Smooth muscle cell (in vitro differentiated cells): ENCODE results near the gene GHRHR. TPM values are rescaled to one million over a fixed set of nuclear protein-coding genes. Genes with fewer than 3 reads are reported as not detected.

ENCODE experiments used
- DNase-seq: peaks from one replicate; lab custom pipeline; 2025; ENCODE audit not compliant: unreplicated experiment; lab: John Stamatoyannopoulos, UW
- H2AFZ ChIP-seq: fragments of 200-600 bp; sonication (generic); 2 replicates; pipeline ENCODE4 v1.6.0; 2016; ENCODE audit warnings: antibody characterized with exemption, low read depth, mild to moderate bottlenecking
- H3F3A ChIP-seq: fragments of 200-600 bp; sonication (generic); 2 replicates; pipeline ENCODE4 v1.6.0; 2017; ENCODE audit warnings: antibody characterized with exemption, low read depth
- H3K27ac ChIP-seq: fragments of 200-600 bp; sonication (generic); 2 replicates; pipeline ENCODE4 v1.5.1; 2016; ENCODE audit warnings: low read depth, mild to moderate bottlenecking
- H3K27me3 ChIP-seq: fragments of 200-600 bp; sonication (generic); 2 replicates; pipeline ENCODE4 v1.6.1; 2016; ENCODE audit warnings: low read depth, mild to moderate bottlenecking
- H3K36me3 ChIP-seq: fragments of 200-600 bp; sonication (generic); 2 replicates; pipeline ENCODE4 v1.5.1; 2016; ENCODE audit warnings: low read depth
- H3K4me1 ChIP-seq: fragments of 200-600 bp; sonication (generic); 2 replicates; pipeline ENCODE4 v1.5.1; 2016; ENCODE audit warnings: low read depth
- H3K4me2 ChIP-seq: fragments of 200-600 bp; sonication (generic); 2 replicates; pipeline ENCODE4 v1.6.0; 2016; ENCODE audit warnings: mild to moderate bottlenecking
- H3K4me3 ChIP-seq: fragments of 200-600 bp; sonication (generic); 2 replicates; pipeline ENCODE4 v1.5.1; 2016; ENCODE audit warnings: mild to moderate bottlenecking
- H3K79me2 ChIP-seq: fragments of 200-600 bp; sonication (generic); 2 replicates; pipeline ENCODE4 v1.6.0; 2016; ENCODE audit warnings: low read depth, mild to moderate bottlenecking
- H3K9ac ChIP-seq: fragments of 200-600 bp; sonication (generic); 2 replicates; pipeline ENCODE4 v1.6.0; 2016; ENCODE audit warnings: low read depth
- H3K9me3 ChIP-seq: fragments of 200-600 bp; sonication (generic); replicated peaks from 2 replicates; pipeline ENCODE4 v1.5.1; 2016; ENCODE audit warnings: low read depth
- H4K20me1 ChIP-seq: fragments of 200-600 bp; sonication (generic); 2 replicates; pipeline ENCODE4 v1.6.0; 2016; ENCODE audit warnings: low read depth
- WGBS: methylation state at CpG from one replicate; pipeline ENCODE4 v1.1.7; 2016; ENCODE audit warnings: low lambda C conversion rate; 5-methylcytosine and 5-hydroxymethylcytosine counted together
- polyA plus RNA-seq: library from polyadenylated mRNA; unstranded; fragments of >200 nt; fragmentation: Nextera tagmentation; extraction: Ambion mirVana; gene quantifications from 2 replicates; pipeline ENCODE4 v1.2.1, GENCODE V29; 2016
- total RNA-seq: library from RNA; depleted of rRNA; stranded (reverse); fragments of >200 nt; gene quantifications from 2 replicates; pipeline ENCODE4 v1.2.3, GENCODE V29; 2014
- TF ChIP-seq, protein P1 (sequence below): fragments of 200-600 bp; sonication (generic); IDR thresholded peaks from 2 replicates; pipeline ENCODE4 v1.5.1; 2017; ENCODE audit warnings: borderline replicate concordance, mild to moderate bottlenecking, antibody characterized with exemption; ENCODE audit not compliant: insufficient read depth, poor library complexity, severe bottlenecking

The GHRHR gene
- total and polyA plus RNA-seq, 2 experiments from 2014 or later = not detected

DNA sequence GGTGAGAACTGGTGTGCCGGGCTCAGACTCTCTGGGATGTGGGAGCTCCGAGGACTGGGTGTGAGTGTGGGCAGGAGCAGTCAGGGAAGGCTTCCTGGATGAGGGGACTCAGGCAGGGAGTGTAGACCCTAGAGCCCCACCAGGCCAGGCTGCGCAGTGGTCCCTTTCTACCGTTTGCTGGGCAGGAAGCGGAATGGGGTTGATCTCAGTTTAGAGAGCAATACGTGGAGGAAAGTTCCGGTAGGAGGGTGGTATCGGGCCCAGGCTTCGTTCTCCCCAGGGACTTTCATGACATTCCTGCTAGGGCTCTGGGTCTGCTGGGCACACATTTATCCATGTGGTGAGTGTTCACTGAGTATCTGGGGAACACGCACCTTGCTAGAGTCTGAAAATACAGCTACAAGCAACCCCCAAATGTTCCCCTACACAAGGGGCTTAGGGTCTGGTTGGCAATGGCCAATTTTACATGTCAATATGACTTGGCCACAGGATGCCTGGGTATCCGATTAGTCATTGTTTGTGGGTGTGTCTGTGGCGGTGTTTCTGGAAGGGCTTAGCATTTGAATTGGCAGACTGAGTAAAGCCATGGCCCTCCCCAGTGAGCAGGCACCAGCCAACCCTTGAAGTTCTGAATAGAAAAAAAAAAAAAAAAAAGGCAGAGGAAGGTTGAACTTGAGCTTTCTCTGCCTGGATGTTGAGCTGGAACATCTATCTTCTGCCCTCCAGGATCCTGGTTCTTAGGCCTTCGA is 20.8 kb downstream of the GHRHR start:
- WGBS = 44% methylated on average over 13 of the region's 13 CpGs

DNA sequence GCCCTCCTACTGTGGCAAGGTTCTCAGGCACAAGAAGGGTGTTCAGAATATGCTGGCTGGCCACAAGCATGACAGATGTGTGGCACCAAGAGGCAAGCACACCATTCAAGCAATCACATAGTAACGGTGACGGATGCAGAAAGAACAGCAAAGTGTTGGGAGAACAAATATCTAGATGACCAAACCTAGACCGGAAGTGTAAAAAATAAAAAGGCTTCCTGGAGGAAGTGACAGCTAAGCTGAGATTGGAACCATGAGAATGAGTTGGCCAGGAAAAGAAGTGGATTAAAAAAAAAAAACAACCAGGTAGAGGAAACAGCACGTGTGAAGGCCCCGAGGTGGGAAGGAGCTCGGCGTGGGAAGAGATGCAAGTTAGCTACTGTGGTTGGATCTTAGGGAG is 22.0 kb downstream of the GHRHR start:
- no peaks in the 10 kb centered on the region for H3K79me2 ChIP-seq
- no peak overlapping the region for H2AFZ ChIP-seq
- H3K9ac ChIP-seq = no peak overlapping the region
- no peak for DNase-seq
- TF ChIP-seq, protein P1, sequence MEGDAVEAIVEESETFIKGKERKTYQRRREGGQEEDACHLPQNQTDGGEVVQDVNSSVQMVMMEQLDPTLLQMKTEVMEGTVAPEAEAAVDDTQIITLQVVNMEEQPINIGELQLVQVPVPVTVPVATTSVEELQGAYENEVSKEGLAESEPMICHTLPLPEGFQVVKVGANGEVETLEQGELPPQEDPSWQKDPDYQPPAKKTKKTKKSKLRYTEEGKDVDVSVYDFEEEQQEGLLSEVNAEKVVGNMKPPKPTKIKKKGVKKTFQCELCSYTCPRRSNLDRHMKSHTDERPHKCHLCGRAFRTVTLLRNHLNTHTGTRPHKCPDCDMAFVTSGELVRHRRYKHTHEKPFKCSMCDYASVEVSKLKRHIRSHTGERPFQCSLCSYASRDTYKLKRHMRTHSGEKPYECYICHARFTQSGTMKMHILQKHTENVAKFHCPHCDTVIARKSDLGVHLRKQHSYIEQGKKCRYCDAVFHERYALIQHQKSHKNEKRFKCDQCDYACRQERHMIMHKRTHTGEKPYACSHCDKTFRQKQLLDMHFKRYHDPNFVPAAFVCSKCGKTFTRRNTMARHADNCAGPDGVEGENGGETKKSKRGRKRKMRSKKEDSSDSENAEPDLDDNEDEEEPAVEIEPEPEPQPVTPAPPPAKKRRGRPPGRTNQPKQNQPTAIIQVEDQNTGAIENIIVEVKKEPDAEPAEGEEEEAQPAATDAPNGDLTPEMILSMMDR = no peak
- no peak overlapping the region for H3K27ac ChIP-seq
- H3K9me3 ChIP-seq = no peaks in the 10 kb centered on the region
- no peak overlapping the region for H3K4me2 ChIP-seq
- H3K4me1 ChIP-seq = peaks cover 15% of the 10 kb centered on the region
- H3F3A ChIP-seq = no peaks in the 10 kb centered on the region
- peaks cover 21% of the 10 kb centered on the region for H3K27me3 ChIP-seq
- no peak overlapping the region for H3K4me3 ChIP-seq
- H3K36me3 ChIP-seq = no peaks in the 10 kb centered on the region
- WGBS = 88% methylated on average over 7 of the region's 7 CpGs
- H4K20me1 ChIP-seq = no peaks in the 10 kb centered on the region

More for the DNA sequence above, 20.8 kb downstream of the GHRHR start:
- Histone ChIP-seq H3K36me3 (no peaks in the 10 kb centered on the region), H4K20me1 (no peaks in the 10 kb centered on the region), H3K79me2 (no peaks in the 10 kb centered on the region), H3F3A (no peaks in the 10 kb centered on the region), H3K4me1 (peaks cover 15% of the 10 kb centered on the region), H3K9ac (no peak overlapping the region), H2AFZ (no peak overlapping the region), H3K27me3 (peaks cover 25% of the 10 kb centered on the region), H3K27ac (no peak overlapping the region), H3K9me3 (no peaks in the 10 kb centered on the region), H3K4me2 (peak overlapping the region; percentile 64), H3K4me3 (no peak overlapping the region)
- TF ChIP-seq, protein P1 = no peak
- DNase-seq = no peak

DNA sequence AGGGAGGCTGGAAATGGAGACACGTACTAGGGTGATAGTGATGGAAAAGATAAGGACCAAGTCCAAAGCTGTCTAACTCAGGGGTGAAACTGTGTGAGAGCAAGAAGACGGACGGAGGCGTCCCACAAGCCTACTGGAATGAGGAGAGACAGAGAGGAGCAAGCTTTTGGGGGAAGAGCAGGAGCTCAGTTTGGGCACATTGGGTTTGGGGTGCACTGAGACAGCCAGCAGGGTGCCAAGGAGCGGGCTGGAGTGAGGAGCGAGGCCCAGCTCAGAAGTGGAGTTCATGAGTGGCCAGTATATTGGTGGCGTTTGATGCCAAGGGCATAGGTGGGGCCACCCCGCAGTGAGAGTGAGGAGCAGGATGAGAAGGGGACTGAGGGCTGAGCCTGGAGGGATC is 22.6 kb downstream of the GHRHR start:
- Histone ChIP-seq H3K27ac (no peak overlapping the region), H3K4me2 (no peak overlapping the region), H3K9ac (no peak overlapping the region), H3F3A (no peaks in the 10 kb centered on the region), H3K4me1 (peaks cover 15% of the 10 kb centered on the region), H3K79me2 (no peaks in the 10 kb centered on the region), H3K27me3 (peaks cover 15% of the 10 kb centered on the region), H3K4me3 (no peak overlapping the region), H3K36me3 (no peaks in the 10 kb centered on the region), H2AFZ (no peak overlapping the region), H3K9me3 (no peaks in the 10 kb centered on the region), H4K20me1 (no peaks in the 10 kb centered on the region)
- 91% methylated on average over 8 of the region's 8 CpGs for WGBS
- TF ChIP-seq, protein P1 = no peak
- DNase-seq = no peak

DNA sequence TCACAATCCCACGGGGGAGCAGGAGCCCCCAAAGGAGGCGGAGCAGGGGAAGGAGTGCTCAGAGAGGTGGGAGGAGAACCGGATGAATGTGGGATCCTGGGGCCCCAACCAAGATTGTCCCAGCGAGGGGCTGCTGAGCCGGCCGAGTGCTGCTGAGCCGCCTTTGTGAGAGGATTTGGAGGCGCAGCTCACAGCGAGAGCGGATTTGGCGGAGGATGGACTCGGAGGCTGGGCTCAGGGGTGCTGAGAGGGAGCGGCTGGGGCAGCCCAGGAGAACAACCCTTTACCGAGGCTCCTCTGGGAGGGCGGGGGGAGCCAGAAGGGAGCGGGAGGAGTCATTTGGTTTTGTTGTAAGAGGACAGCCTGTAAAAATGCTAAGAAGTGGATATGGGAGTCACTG is 23.0 kb downstream of the GHRHR start:
- H3F3A ChIP-seq = no peaks in the 10 kb centered on the region
- TF ChIP-seq, protein P1 = no peak
- H3K27ac ChIP-seq = no peak overlapping the region
- H3K79me2 ChIP-seq = no peaks in the 10 kb centered on the region
- H3K36me3 ChIP-seq = no peaks in the 10 kb centered on the region
- peaks cover 15% of the 10 kb centered on the region for H3K4me1 ChIP-seq
- H3K4me2 ChIP-seq = no peak overlapping the region
- H3K9me3 ChIP-seq = no peaks in the 10 kb centered on the region
- H2AFZ ChIP-seq = no peak overlapping the region
- no peak overlapping the region for H3K4me3 ChIP-seq
- no peaks in the 10 kb centered on the region for H4K20me1 ChIP-seq
- DNase-seq = no peak
- peaks cover 11% of the 10 kb centered on the region for H3K27me3 ChIP-seq
- no peak overlapping the region for H3K9ac ChIP-seq
- 67% methylated on average over 16 of the region's 16 CpGs for WGBS
